Right forelimb (tissue), 1 donor: Measurements from ENCODE around the gene PIGK.

Experiments
- DNase-seq: peaks from one replicate; pipeline ENCODE4 v3.0.0-alpha.2; 2018

The PIGK gene

GRCh38 chr1:77089756-77090155 is 129.5 kb downstream of the PIGK start:
- DNase-seq: no peak

GRCh38 chr1:77085109-77085508 is 134.1 kb downstream of the PIGK start:
- no peak for DNase-seq

GRCh38 chr1:77084457-77084856 is 134.8 kb downstream of the PIGK start:
- no peak for DNase-seq

GRCh38 chr1:77081834-77082233 is 137.4 kb downstream of the PIGK start:
- DNase-seq: peak; percentile 44

- no peak for DNase-seq
Measured at GRCh38 chr1:77076759-77077158, 142.5 kb downstream of the PIGK start.

GRCh38 chr1:77068013-77068412 is 151.2 kb downstream of the PIGK start:
- no peak for DNase-seq

GRCh38 chr1:77065693-77066342 is 153.4 kb downstream of the PIGK start:
- DNase-seq: no peak

- DNase-seq: no peak
Measured at GRCh38 chr1:77064246-77064645, 155.0 kb downstream of the PIGK start.

GRCh38 chr1:77063118-77063517 is 156.1 kb downstream of the PIGK start:
- DNase-seq: no peak

- DNase-seq: no peak
Measured at GRCh38 chr1:77061162-77061561, 158.1 kb downstream of the PIGK start.

- DNase-seq: no peak
Measured at GRCh38 chr1:77060000-77060399, 159.2 kb downstream of the PIGK start.

- DNase-seq: no peak
Measured at GRCh38 chr1:77057994-77058585, 161.1 kb downstream of the PIGK start.

GRCh38 chr1:77056525-77056924 is 162.7 kb downstream of the PIGK start:
- DNase-seq: no peak

GRCh38 chr1:77051425-77051824 is 167.8 kb downstream of the PIGK start:
- no peak for DNase-seq

GRCh38 chr1:77048615-77049005 is 170.6 kb downstream of the PIGK start:
- DNase-seq: no peak

- no peak for DNase-seq
Measured at GRCh38 chr1:77047978-77048614, 171.1 kb downstream of the PIGK start.

GRCh38 chr1:77047575-77047974 is 171.7 kb downstream of the PIGK start:
- DNase-seq: no peak

GRCh38 chr1:77044133-77044849 is 174.9 kb downstream of the PIGK start:
- no peak for DNase-seq

- DNase-seq: no peak
Measured at GRCh38 chr1:77040826-77041225, 178.4 kb downstream of the PIGK start.

- no peak for DNase-seq
Measured at GRCh38 chr1:77039739-77040138, 179.5 kb downstream of the PIGK start.

GRCh38 chr1:77039111-77039510 is 180.1 kb downstream of the PIGK start:
- DNase-seq: no peak
